Naive thymus-derived CD4-positive, alpha-beta T cell (primary cell): Measurements from ENCODE around the gene MOB1A. TPM values are rescaled to one million over a fixed set of nuclear protein-coding genes. Genes with fewer than 3 reads are reported as not detected.
"Not testable (repeated sequence)": the region's sequence is repeated elsewhere in the genome, so short reads cannot be mapped to it uniquely, and the experiment has no call there.

Experiments
- ATAC-seq: fragments of 150-1000 bp; cut with Tn5 transposase; 2 replicates; pipeline ENCODE4 v1.10.0; 2021; ENCODE audit warnings: mild to moderate bottlenecking, moderate library complexity
- CTCF ChIA-PET: fragments of 350-600 bp; sonication (Branson Sonifier 250); formaldehyde crosslinking; loops from one replicate; lab custom pipeline; 2021; ENCODE audit warnings: antibody characterized with exemption; lab: Charles Lee
- POLR2A ChIA-PET: fragments of 350-600 bp; sonication (Branson Sonifier 250); formaldehyde crosslinking; loops from one replicate; lab custom pipeline; 2021; ENCODE audit warnings: antibody characterized with exemption, inconsistent platforms; lab: Charles Lee
- DNase-seq, 9 donors: peaks; one replicate each; pipeline versions ENCODE4 v3.0.0 to v3.0.0-alpha.2; 2020 to 2022; ENCODE audit warnings: mixed read lengths in 1 of 9
- H3K27ac ChIP-seq: one replicate; pipeline ENCODE4 v1.7.0; 2013; ENCODE audit warnings: mild to moderate bottlenecking, low read depth, low read length, moderate library complexity
- H3K27me3 ChIP-seq, 2 donors: one replicate each; pipeline ENCODE4 v1.7.0; 2013; ENCODE audit warnings: low read length in 2 of 2, mild to moderate bottlenecking in 2 of 2, moderate library complexity in 2 of 2; ENCODE audit not compliant: control insufficient read depth in 2 of 2, insufficient read depth in 2 of 2
- H3K36me3 ChIP-seq, 3 experiments: 1 replicate in 2 of 3; 2 replicates in 1 of 3; pipeline ENCODE4 v1.7.0; 2013; ENCODE audit warnings: low read length in 3 of 3, mild to moderate bottlenecking in 3 of 3, moderate library complexity in 1 of 3; ENCODE audit not compliant: insufficient read depth in 3 of 3, control insufficient read depth in 2 of 3
- H3K4me1 ChIP-seq, 2 donors: one replicate each; pipeline ENCODE4 v1.7.0; 2013; ENCODE audit warnings: low read length in 2 of 2, mild to moderate bottlenecking in 2 of 2, moderate library complexity in 1 of 2; ENCODE audit not compliant: control insufficient read depth in 2 of 2, insufficient read depth in 2 of 2
- H3K4me3 ChIP-seq: 2 replicates; pipeline ENCODE4 v1.7.0; 2013; ENCODE audit warnings: mild to moderate bottlenecking, low read length
- H3K9me3 ChIP-seq, 3 experiments: 1 replicate in 2 of 3; 2 replicates in 1 of 3; pipeline ENCODE4 v1.7.0; 2013; ENCODE audit warnings: low read length in 3 of 3; ENCODE audit not compliant: control insufficient read depth in 2 of 3
- H3K27ac Mint-ChIP-seq, 9 donors: one replicate each; pipeline ENCODE4 v1.8.0; 2020 to 2022; ENCODE audit warnings: mixed read lengths in 9 of 9, mild to moderate bottlenecking in 8 of 9, moderate library complexity in 5 of 9, inconsistent platforms in 2 of 9
- H3K27me3 Mint-ChIP-seq, 5 donors: one replicate each; pipeline ENCODE4 v1.8.0; 2021 to 2022; ENCODE audit warnings: mixed read lengths in 5 of 5, mild to moderate bottlenecking in 1 of 5
- H3K36me3 Mint-ChIP-seq, 5 donors: one replicate each; pipeline ENCODE4 v1.8.0; 2020 to 2022; ENCODE audit warnings: mixed read lengths in 5 of 5, mild to moderate bottlenecking in 3 of 5, inconsistent platforms in 1 of 5
- H3K4me1 Mint-ChIP-seq, 7 donors: one replicate each; pipeline ENCODE4 v1.8.0; 2020 to 2022; ENCODE audit warnings: mixed read lengths in 7 of 7, mild to moderate bottlenecking in 3 of 7, inconsistent platforms in 1 of 7
- H3K4me3 Mint-ChIP-seq, 10 donors: one replicate each; pipeline ENCODE4 v1.8.0; 2020 to 2022; ENCODE audit warnings: mild to moderate bottlenecking in 10 of 10, mixed read lengths in 10 of 10, moderate library complexity in 6 of 10, inconsistent platforms in 2 of 10
- H3K9me3 Mint-ChIP-seq, 11 donors: one replicate each; pipeline ENCODE4 v1.8.0; 2020 to 2022; ENCODE audit warnings: mixed read lengths in 11 of 11, mild to moderate bottlenecking in 4 of 11, inconsistent platforms in 1 of 11, moderate library complexity in 1 of 11
- intact Hi-C, 2 donors: fragments of 100-400 bp; cut with micrococcal nuclease; formaldehyde crosslinking; loops; one replicate each; pipeline ENCODE4 v1.15.1; 2023
- polyA plus RNA-seq, 2 donors: library from polyadenylated mRNA; unstranded; fragments of 300-500 nt; fragmentation: Illumina TruSeq; gene quantifications; one replicate each; pipeline ENCODE4 v1.2.3, GENCODE V29; 2021
- total RNA-seq, 6 experiments: library from RNA in 5 of 6; stranded (reverse) in 5 of 6; gene quantifications; 1 replicate in 5 of 6; 2 replicates in 1 of 6; pipeline ENCODE4 v1.2.3 and lab custom pipeline; 2021 to 2026

Gene MOB1A
- total and polyA plus RNA-seq, 7 experiments from 2014 or later = 106 to 185 (median 120) TPM

- H3K9me3 ChIP-seq, H3K4me1 ChIP-seq, POLR2A ChIA-PET, H3K4me3 Mint-ChIP-seq, H3K27ac ChIP-seq, H3K27me3 ChIP-seq, H3K27ac Mint-ChIP-seq, H3K27me3 Mint-ChIP-seq, CTCF ChIA-PET, DNase-seq, intact Hi-C loops, ATAC-seq, H3K36me3 ChIP-seq, H3K4me3 ChIP-seq: not testable (repeated sequence)
- peaks cover 0 to 17% (median 3%) of the 10 kb centered on the region in 5 donors for H3K36me3 Mint-ChIP-seq
- H3K9me3 Mint-ChIP-seq = peaks cover 7 to 33% (median 16%) of the 10 kb centered on the region in 11 donors
- H3K4me1 Mint-ChIP-seq = peaks cover 8 to 12% (median 9%) of the 10 kb centered on the region in 7 donors
Observed at GRCh38 chr2:74123955-74124354, 54.7 kb downstream of the MOB1A start.

- H3K27ac Mint-ChIP-seq = peak overlapping the region in 1 of 9 donors; percentile 39
- ChIA-PET POLR2A (interaction anchor here (1.0 to 2.9 kb wide), 3 partner anchors 14 to 293 kb away, joined by 3 to 11 read pairs (median 10); partner anchors contain the start of genes MOB1A and STAMBP), CTCF (interaction anchor here (0.7 to 2.3 kb wide), 4 partner anchors 23 to 308 kb away, joined by 3 to 10 read pairs (median 3); partner anchors contain the start of genes BOLA3 and MOB1A)
- peaks cover 8 to 12% (median 9%) of the 10 kb centered on the region in 7 donors for H3K4me1 Mint-ChIP-seq
- ATAC-seq, DNase-seq, H3K4me3 ChIP-seq, H3K27me3 Mint-ChIP-seq, H3K36me3 ChIP-seq, H3K4me1 ChIP-seq, H3K27ac ChIP-seq, H3K27me3 ChIP-seq, H3K9me3 ChIP-seq: not testable (repeated sequence)
- peaks cover 0 to 17% (median 0%) of the 10 kb centered on the region in 5 donors for H3K36me3 Mint-ChIP-seq
- peaks cover 7 to 33% (median 16%) of the 10 kb centered on the region in 11 donors for H3K9me3 Mint-ChIP-seq
- intact Hi-C loops = loop anchor here in 1 of 2 donors (2.0 kb wide), 1 partner anchor 195 kb away; the partner anchor contains the start of gene DGUOK
- peak overlapping the region in 3 of 10 donors; percentile 16 to 42 (median 25) for H3K4me3 Mint-ChIP-seq
Observed at GRCh38 chr2:74121846-74122245, 56.8 kb downstream of the MOB1A start.

- DNase-seq = peak; percentile 69 to 91 (median 80)
- Mint-ChIP-seq H3K4me3 (peak overlapping the region; percentile 82 to 92 (median 88)), H3K36me3 (peaks cover 0 to 17% (median 0%) of the 10 kb centered on the region in 5 donors), H3K4me1 (peaks cover 8 to 12% (median 9%) of the 10 kb centered on the region in 7 donors), H3K27me3 (peaks cover 0 to 5% (median 2%) of the 10 kb centered on the region in 5 donors), H3K27ac (peak overlapping the region; percentile 79 to 96 (median 91)), H3K9me3 (peaks cover 7 to 30% (median 16%) of the 10 kb centered on the region in 11 donors)
- H3K9me3 ChIP-seq = peaks cover 0 to 8% (median 0%) of the 10 kb centered on the region in 3 experiments
- peaks cover 0 to 4% (median 0%) of the 10 kb centered on the region in 3 experiments for H3K36me3 ChIP-seq
- ChIA-PET CTCF (interaction anchor here (0.6 to 2.3 kb wide), 8 partner anchors 16 to 132 kb away, joined by 3 to 10 read pairs (median 3); partner anchors contain the start of genes BOLA3 and MOB1A), POLR2A (interaction anchor here (0.6 to 2.9 kb wide), 18 partner anchors 9 to 338 kb away, joined by 3 to 11 read pairs (median 4); partner anchors contain the start of genes DGUOK, MOB1A, MTHFD2 and STAMBP)
- ATAC-seq = peak; percentile 98
- intact Hi-C loops = loop anchor here (1.0 to 2.0 kb wide), 12 partner anchors 27 to 886 kb away; partner anchors contain the start of genes BOLA3 (in 2 of the 2), DGUOK (in 2 of the 2), STAMBP (in 2 of the 2) and C2orf81 (in 1 of the 2)
- H3K27ac ChIP-seq = peak overlapping the region; percentile 83
- no peaks in the 10 kb centered on the region for H3K4me1 ChIP-seq
- H3K4me3 ChIP-seq = peak overlapping the region; percentile 89
- H3K27me3 ChIP-seq = no peaks in the 10 kb centered on the region
Observed at GRCh38 chr2:74119912-74120825, 58.5 kb downstream of the MOB1A start.

GRCh38 chr2:74119339-74119738, 59.3 kb downstream of the MOB1A start:
- H3K36me3 ChIP-seq = peaks cover 0 to 4% (median 0%) of the 10 kb centered on the region in 3 experiments
- no peak overlapping the region for H3K4me3 ChIP-seq
- peak overlapping the region in 3 of 10 donors; percentile 84 to 87 (median 86) for H3K4me3 Mint-ChIP-seq
- ATAC-seq (no peak), DNase-seq (no peak)
- ChIA-PET CTCF (no interaction called here), POLR2A (no interaction called here)
- H3K9me3 ChIP-seq = peaks cover 0 to 8% (median 0%) of the 10 kb centered on the region in 3 experiments
- H3K27me3 Mint-ChIP-seq = peaks cover 0 to 9% (median 3%) of the 10 kb centered on the region in 5 donors
- peak overlapping the region in 2 of 9 donors; percentile 79 to 86 for H3K27ac Mint-ChIP-seq
- peaks cover 7 to 29% (median 16%) of the 10 kb centered on the region in 11 donors for H3K9me3 Mint-ChIP-seq
- peaks cover 8 to 12% (median 9%) of the 10 kb centered on the region in 7 donors for H3K4me1 Mint-ChIP-seq
- H3K36me3 Mint-ChIP-seq = peaks cover 0 to 17% (median 0%) of the 10 kb centered on the region in 5 donors
- no peaks in the 10 kb centered on the region for H3K27me3 ChIP-seq
- no peak overlapping the region for H3K27ac ChIP-seq
- no peaks in the 10 kb centered on the region for H3K4me1 ChIP-seq
- intact Hi-C loops = no loop called here

- H3K4me3 ChIP-seq = no peak overlapping the region
- H3K27me3 ChIP-seq = peaks cover 0 to 3% of the 10 kb centered on the region in 2 donors
- ChIA-PET POLR2A (interaction anchor here (1.4 kb wide), 1 partner anchor 9 kb away, joined by 3 read pairs; no protein-coding TSS in a partner anchor), CTCF (no interaction called here)
- H3K27ac ChIP-seq = no peak overlapping the region
- Mint-ChIP-seq H3K9me3 (peaks cover 0 to 3% (median 0%) of the 10 kb centered on the region in 11 donors), H3K36me3 (peaks cover 0 to 2% (median 0%) of the 10 kb centered on the region in 5 donors), H3K4me3 (no peak overlapping the region), H3K4me1 (peaks cover 0 to 12% (median 0%) of the 10 kb centered on the region in 7 donors), H3K27ac (no peak overlapping the region), H3K27me3 (peaks cover 0 to 15% (median 4%) of the 10 kb centered on the region in 5 donors)
- intact Hi-C loops = no loop called here
- no peaks in the 10 kb centered on the region for H3K36me3 ChIP-seq
- DNase-seq (no peak), ATAC-seq (no peak)
- no peaks in the 10 kb centered on the region for H3K9me3 ChIP-seq
- no peaks in the 10 kb centered on the region for H3K4me1 ChIP-seq
Observed at GRCh38 chr2:74111380-74111779, 67.3 kb downstream of the MOB1A start.

GRCh38 chr2:74110537-74110936, 68.1 kb downstream of the MOB1A start:
- H3K27ac Mint-ChIP-seq = peak overlapping the region in 2 of 9 donors; percentile 48 to 63
- H3K4me3 ChIP-seq = no peak overlapping the region
- H3K27me3 ChIP-seq = peaks cover 0 to 3% of the 10 kb centered on the region in 2 donors
- H3K36me3 Mint-ChIP-seq = peaks cover 0 to 2% (median 0%) of the 10 kb centered on the region in 5 donors
- no peaks in the 10 kb centered on the region for H3K4me1 ChIP-seq
- ATAC-seq = peak; percentile 18
- DNase-seq = no peak
- peaks cover 0 to 12% (median 0%) of the 10 kb centered on the region in 7 donors for H3K4me1 Mint-ChIP-seq
- CTCF ChIA-PET = no interaction called here
- peaks cover 0 to 15% (median 4%) of the 10 kb centered on the region in 5 donors for H3K27me3 Mint-ChIP-seq
- POLR2A ChIA-PET = interaction anchor here (1.4 kb wide), 1 partner anchor 10 kb away, joined by 3 read pairs; no protein-coding TSS in a partner anchor
- no peaks in the 10 kb centered on the region for H3K9me3 ChIP-seq
- H3K27ac ChIP-seq = no peak overlapping the region
- H3K4me3 Mint-ChIP-seq = no peak overlapping the region
- no peaks in the 10 kb centered on the region for H3K36me3 ChIP-seq
- H3K9me3 Mint-ChIP-seq = peaks cover 0 to 3% (median 0%) of the 10 kb centered on the region in 11 donors
- intact Hi-C loops = no loop called here
